HG03045 (cell line): Measurements from ENCODE around the gene KCNIP3.

Experiments
- ATAC-seq: cut with Tn5 transposase; IDR thresholded peaks from one replicate; pipeline ENCODE4 v1.9.1; 2021; ENCODE audit warnings: mild to moderate bottlenecking, moderate library complexity; ENCODE audit not compliant: unreplicated experiment

KCNIP3 gene

DNA sequence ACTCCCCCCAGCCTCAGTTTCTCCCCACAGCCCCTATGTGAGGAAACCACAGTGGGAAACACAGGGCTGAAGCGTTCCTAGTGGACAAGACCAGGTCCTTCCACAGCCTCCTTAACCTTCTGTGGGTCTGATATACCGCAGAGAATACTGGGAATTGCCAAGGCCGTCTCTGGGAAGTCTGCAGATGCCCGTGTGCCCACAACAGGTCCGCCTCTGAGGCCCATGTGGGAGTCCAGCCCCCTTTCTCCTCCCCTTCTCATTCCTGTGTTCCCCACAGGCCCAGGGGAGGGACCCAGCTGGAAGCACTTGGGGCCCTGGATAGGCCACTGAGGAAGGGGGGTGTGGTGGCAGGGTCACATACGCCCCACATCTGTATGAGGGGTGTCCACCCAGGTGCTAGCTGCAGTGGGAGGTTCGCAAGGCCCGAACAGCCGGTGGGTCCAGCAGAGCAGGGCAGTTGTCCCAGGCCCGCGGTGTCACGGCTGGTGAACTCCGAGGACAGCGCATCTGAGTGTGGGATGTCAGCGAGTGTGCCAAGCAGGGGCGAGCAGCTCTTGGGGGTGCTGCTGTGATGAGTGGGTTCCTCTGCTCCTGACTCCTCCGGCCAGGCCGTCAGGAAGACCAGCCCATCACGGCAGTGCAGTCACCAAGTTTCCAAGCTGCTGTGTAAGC is 2.4 kb upstream of the KCNIP3 start:
- ATAC-seq: no peak

- ATAC-seq: no peak
Measured at GRCh38 chr2:95295376-95295775, 1.8 kb upstream of the KCNIP3 start.

DNA sequence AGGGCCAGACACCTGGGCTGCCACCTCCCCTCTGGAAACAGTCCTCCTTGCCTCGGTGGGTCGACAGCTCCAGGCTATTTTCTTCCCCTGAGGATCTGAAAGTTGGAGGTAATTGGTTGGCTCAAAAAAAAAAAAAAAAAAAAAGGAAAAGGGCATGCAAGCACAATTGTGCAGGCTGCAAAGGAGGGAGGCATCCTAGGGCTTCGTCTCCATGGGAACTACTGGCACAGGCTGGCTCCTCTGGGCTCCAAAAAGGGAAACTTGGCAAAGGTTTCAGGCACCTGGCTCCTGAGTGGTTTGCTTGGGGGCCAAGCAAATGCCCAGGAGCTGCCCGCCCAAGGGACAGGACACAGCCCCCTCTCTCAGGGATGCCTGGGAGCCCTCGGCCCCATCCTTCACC is 1.1 kb upstream of the KCNIP3 start:
- ATAC-seq: no peak

DNA sequence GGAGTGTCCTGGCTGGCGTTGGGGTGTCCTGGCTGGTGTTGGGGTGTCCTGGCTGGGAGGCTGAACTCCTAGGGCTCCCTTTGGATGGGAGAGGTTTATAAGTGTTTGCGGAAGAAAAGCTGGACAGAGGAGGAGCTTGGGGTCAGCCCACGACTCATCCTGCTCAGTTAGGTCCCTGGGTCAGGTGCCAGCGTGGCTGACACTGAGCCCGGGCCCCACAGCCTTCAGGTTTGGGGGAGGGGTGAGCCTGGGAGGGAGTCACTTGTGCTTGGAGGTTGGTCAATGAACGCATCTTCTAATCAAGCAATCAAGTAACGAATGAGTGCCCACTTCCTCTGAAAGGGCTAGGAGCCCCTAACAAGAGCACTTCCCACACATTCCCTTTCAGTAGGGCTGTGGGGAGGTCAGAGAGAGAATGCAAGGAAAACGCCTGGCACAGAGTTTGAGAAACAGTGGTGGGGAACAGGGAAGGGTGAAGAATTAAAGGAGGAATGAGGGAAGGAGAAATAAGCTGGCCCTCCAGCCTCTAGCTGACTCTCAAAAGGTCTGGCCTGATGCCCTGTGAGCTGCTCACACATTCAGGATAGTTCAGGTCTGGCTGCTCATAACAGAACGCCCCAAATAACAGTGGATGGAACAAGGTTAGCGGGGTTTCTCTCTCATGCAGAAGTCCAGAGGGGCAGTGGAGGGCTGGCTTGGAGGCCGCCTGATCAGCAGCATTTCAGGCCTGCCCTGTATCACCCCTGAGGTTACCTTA is 670 bp downstream of the KCNIP3 start:
- no peak for ATAC-seq

DNA sequence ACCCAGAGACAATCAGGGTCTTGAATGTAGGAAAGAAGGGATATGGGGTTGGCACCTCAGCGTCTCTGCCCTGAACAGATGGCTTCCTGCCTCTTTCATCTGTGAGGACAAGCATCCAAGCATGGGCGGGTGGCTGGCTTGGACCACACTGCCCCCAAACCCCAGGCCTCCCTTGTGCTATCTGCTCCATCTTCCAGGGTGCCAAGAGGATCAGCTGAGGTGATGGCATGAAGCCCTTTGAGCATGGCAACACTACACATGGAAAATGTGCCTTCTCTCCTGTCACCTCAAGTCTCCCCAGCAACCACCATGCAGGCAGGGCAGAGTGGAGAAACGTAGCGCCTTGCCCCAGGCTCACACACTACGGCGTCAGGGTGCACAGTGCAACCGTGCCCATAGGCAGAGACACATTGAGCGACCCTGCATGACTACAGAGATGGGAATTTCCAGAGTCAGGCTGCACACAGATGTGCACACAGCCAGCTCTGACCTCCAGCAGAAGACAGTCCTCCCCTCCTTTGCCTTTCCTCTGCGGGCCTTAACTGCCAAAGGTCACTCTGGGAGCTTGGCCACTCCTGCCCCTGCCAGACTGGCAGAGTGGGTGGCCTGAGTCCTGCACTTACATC is 1.5 kb downstream of the KCNIP3 start:
- ATAC-seq: no peak

GRCh38 chr2:95299961-95300360 is 2.8 kb downstream of the KCNIP3 start:
- no peak for ATAC-seq

- ATAC-seq: no peak
Measured at GRCh38 chr2:95300450-95300849, 3.3 kb downstream of the KCNIP3 start.

- no peak for ATAC-seq
Measured at GRCh38 chr2:95301186-95301585, 4.0 kb downstream of the KCNIP3 start.

DNA sequence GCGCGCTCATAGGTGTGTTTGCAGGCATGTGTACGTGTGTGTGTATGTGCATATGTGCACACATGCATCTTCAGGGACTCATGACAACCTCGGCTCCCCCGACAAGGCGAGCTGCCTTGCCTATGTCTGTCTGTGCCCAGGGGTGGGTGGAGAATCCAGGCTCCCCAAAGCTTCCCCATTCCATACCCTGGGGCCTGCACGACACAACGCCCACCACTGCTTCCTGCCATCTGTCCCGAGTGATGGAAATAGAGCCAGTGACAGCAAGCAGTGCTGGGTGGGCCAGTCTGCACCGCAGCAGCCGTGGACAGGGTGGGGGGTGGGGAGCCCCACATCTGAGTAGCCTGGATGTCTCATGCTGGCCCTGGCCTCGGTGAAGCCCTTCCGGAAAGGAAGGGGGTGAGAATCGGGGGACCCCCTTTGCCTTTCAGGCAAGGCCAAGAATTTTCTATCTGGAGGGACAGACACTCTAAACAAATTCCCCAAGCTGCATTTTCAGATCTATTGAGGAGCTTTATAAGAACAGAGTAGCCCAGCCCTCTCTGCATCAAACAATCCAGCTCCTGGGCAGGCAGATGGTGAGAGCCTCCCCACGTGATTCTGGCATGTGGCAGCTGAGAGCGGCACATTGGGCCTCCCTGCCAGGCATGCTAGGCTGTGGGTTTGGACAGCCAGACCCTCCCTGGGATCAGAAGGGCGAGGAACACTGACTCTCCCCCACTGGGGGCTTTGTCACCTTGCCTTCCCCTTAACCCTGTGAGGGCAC is 4.9 kb downstream of the KCNIP3 start:
- no peak for ATAC-seq

DNA sequence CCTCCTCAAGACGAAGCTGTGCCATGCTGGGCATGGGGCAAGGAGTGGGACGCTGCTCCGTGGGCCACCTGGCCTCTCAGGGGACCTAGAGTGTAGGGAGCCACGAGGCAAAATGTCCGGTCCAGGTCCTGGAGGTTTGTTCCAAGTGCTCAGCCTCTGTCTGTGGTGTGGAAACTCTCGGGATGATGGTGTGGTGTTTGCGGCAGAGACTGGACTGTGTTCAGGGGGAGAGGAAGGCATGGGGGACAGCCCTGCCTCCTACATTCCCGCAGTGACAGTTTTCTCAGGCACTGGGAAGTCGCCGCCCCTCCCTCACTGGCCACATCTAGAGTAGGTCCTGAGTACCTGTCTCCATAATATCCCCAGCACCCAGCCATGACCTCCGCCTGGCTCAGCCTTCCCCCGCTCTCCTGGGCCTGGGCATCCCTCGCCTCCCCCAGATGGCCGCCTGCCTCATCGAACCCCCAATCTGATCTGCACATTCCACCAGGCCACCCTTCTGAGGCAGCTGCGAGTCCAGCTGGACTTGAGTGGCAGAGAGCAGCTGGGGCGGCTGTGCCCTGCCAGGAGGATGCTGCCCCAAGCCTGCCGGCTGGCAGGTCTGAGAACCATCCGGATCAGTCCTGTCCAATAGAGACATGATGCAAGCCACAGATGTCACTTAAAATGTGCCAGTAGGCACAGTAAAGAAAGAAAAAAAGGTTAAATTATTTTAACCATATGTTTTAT is 6.2 kb downstream of the KCNIP3 start:
- no peak for ATAC-seq

GRCh38 chr2:95305380-95306061 is 8.4 kb downstream of the KCNIP3 start:
- ATAC-seq: no peak

DNA sequence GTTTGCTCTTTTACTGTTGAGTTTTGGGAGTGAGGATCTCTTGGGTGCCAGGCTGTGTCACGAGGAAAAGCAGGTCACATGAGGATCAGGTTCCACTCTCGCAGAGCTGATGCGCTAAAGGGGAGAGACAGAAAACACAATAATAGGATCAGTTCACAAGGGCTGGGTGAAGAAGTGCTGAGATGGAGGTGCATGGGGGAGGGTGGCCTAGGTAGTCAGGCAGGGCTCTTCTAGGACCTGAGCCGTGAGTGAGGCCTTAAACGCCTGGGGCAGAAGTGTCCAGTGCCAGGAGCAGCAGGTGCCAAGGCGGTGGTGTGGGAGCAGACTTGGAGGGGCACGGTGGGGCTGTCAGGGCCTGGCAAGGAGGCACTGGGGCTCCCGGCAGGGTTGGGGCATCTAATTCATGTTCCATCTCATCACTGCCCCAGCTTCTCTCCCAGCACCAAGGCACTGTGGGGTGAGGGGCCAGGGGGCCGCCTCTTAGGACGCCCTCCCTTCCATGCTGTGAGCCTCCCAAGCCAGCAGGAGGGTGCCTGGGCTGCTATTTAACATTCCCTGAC is 9.3 kb downstream of the KCNIP3 start:
- no peak for ATAC-seq

- no peak for ATAC-seq
Measured at GRCh38 chr2:95307036-95307435, 9.9 kb downstream of the KCNIP3 start.

DNA sequence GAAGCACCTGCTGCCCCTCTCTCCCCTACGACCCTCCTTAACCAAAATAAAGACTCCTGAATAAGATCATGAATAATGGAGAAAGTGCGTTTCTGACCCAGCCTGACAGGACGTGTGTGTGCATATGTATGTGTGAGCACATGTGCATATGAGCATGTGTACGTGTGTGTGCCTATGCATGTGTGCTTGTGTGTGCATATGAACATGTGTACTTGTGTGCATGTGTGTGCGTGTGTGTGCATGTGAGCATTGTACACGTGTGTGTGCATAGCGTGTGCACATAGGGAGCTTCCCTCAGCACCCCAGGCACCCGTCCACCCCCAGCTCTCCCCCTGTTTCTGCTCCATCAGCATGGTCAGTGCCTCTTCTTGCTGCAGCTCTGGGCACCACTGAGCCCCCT is 10.7 kb downstream of the KCNIP3 start:
- no peak for ATAC-seq

DNA sequence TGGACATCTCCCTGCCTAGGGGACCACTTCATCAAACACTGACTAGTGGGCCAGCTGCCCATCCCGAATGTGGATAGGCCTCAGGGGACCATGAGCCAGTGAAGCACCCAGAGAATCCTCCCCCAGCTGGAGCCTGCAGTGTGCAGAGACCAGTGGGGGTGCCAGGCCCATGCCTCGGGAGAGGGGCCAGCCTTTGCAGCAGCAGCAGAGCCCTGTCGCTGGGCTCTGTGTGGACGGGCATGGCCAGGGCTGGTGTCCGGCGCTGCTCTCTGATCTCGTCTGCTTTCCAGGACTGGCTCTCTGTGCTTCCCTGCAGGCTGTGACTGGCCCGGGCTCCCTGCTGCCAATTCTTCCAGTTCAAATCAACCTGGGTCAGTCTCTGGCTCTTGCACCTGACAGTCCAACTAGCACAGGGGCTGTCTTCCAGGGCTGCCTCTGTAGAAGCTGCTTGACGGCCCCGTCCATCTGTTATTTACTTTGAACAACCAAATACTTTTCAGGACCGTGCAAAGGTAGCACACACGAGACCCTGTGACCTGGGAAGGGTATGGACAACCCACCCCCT is 11.4 kb downstream of the KCNIP3 start:
- no peak for ATAC-seq

DNA sequence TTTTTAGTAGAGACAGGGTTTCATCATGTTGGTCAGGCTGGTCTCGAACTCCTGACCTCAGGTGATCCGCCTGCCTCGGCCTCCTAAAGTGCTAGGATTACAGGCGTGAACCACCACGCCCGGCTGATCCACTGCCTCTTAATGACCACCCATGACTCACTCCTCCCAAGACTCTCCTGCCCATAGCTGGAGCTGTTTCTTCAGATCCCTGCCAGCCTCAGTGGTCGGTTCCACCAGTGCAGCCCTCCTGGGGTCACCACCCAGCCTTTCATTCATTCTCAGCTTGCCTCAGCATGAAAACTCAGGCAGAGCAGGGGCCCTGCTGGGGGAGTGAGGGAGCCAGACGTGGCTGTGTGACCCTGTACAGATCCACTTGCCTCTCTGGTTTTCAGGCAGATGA is 12.5 kb downstream of the KCNIP3 start:
- no peak for ATAC-seq

- ATAC-seq: no peak
Measured at GRCh38 chr2:95310216-95310615, 13.1 kb downstream of the KCNIP3 start.

DNA sequence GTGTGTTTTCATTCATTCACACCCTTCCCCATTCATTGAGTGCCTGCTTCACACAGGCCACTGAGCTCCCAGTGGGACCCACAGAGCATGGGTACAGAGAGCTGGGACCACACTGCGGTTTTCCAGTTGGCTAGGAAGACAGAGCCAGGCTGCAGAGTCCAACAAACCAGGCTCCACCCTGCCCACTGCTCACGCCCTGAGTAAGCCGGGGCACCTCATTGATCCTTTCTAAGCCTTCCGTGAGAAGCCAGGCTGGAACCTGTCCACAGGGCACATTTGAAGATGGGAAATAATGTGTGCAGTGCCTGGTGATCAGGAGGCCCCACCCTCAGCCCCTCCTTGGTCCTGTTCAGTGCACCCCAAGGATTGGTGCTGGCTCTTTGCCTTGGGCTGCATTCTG is 13.5 kb downstream of the KCNIP3 start:
- no peak for ATAC-seq

DNA sequence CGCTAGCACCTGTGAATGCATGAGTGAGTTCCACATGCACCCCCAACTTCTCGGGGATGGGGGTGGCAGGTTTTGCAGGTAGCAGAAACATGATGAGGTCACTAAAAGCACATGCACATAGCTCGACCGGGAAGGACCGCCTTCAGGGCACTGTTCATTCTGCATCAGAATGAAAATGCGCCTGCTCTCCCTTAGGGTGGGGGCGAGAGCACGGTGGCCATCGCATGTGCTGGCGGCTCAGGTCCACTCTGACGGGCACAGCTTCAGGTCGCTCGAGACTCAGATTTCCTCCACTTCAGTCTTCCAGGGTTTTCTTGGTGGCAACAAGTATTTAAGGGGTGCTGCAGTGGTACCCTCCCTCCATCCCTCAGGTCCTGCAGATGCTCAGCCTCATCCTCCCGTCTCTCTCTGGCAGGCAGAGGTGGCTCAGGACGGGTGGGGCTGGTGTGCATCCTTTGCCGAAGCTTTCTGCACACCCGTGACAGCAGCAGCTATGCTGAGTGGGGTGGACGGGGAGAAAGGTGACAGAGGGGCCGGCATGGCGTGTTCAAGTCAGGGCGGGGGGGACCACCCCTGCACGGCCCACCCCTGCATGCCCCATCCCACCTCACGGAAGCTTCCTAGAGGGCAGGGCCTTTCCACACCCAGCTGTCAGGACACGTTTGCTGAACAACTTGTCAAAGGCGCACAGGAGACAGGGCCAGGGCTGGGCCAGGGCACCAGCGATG is 14.8 kb downstream of the KCNIP3 start:
- no peak for ATAC-seq
